ENCODE data around the gene C19orf47.

- no peak for TF ChIP-seq ZC3H10 (CRISPR knock-in tag; IDR thresholded peaks at IDR 0.05)
- TF ChIP-seq ARNTL (CRISPR knock-in tag; IDR thresholded peaks at IDR 0.05; ENCODE audit: borderline replicate concordance, low read depth), result no peak
- TF ChIP-seq TOX (CRISPR knock-in tag; IDR thresholded peaks at IDR 0.05; ENCODE audit: borderline replicate concordance), result no peak
- no peak for TF ChIP-seq CREB5 (CRISPR knock-in tag; IDR thresholded peaks at IDR 0.05; ENCODE audit: low read depth)
- TF ChIP-seq ZFP3 (CRISPR knock-in tag; IDR thresholded peaks at IDR 0.05), result no peak
- TF ChIP-seq ZFP30 (CRISPR knock-in tag; IDR thresholded peaks at IDR 0.05), result no peak
- TF ChIP-seq OSR1 (CRISPR knock-in tag; IDR thresholded peaks at IDR 0.05), result no peak
- TF ChIP-seq CSDC2 (CRISPR knock-in tag; IDR thresholded peaks at IDR 0.05), result no peak
- no peak for TF ChIP-seq TSHZ2 (CRISPR knock-in tag; IDR thresholded peaks at IDR 0.05)
- TF ChIP-seq CSRNP3 (CRISPR knock-in tag; IDR thresholded peaks at IDR 0.05), result no peak
- TF ChIP-seq PATZ1 (CRISPR knock-in tag; IDR thresholded peaks at IDR 0.05; ENCODE audit: borderline replicate concordance), result no peak
- TF ChIP-seq PPARA (CRISPR knock-in tag; IDR thresholded peaks at IDR 0.05; ENCODE audit: borderline replicate concordance), result no peak
- TF ChIP-seq ZNF70 (CRISPR knock-in tag; IDR thresholded peaks at IDR 0.05), result no peak
These were observed 23.0 kb upstream of the C19orf47 start for GRCh38 chr19:40370997-40371801.
